ENCODE data around the gene GPR179. TPM values are rescaled to one million over a fixed set of nuclear protein-coding genes. Genes with fewer than 3 reads are reported as not detected.
A peak's percentile ranks its signal among the peaks of the same experiment; 100 is the strongest.
"Not testable (repeated sequence)": the region's sequence is repeated elsewhere in the genome, so short reads cannot be mapped to it uniquely, and the experiment has no call there.

Gene GPR179
- total RNA-seq, 1 donor from 2014 or later, result under 0.01 TPM

DNA sequence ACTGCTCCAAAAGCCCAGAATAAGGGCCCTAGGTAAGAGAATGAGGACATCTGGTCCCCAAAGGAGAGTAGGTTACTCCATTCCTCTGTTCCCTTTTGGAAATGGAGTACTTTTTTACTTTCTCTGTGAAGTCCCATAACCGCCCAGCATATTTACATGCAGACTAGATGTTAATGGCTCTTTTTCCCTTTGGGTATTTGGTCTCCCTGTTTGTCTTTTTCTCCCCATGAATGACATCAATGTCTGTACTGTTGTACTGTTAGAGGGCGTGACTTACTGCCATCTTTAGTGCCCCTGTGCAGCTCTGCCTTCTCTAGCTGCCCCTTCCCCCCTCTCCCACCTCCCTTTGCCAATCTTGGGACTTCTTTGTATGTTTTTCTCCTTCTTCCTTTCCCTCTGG, 19.0 kb downstream of the GPR179 start:
- DNase-seq (ENCODE audit: low read depth), result no peak

- DNase-seq (ENCODE audit: low read depth), result no peak
Observed at GRCh38 chr17:38324141-38324697, 19.5 kb downstream of the GPR179 start.

DNA sequence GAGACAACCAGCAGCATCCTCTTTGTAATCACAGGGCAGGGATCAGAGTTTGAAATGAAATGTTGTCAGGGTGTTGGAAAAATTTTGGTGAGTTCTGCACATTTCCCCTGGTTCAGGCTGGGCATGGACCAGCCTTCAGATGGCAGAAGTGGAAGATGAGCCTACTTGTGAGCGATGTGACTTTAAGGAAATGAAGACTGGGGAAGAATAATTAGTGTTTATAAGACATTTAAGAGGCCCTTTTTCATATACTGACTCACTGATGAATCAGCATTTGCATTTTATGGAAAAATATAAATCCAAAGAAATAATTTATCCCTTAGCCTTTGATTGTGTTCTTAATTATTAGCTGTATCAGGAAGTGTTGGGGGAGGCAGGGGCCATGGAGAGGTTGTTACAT, 20.9 kb downstream of the GPR179 start:
- no peak for DNase-seq (ENCODE audit: low read depth)

DNA sequence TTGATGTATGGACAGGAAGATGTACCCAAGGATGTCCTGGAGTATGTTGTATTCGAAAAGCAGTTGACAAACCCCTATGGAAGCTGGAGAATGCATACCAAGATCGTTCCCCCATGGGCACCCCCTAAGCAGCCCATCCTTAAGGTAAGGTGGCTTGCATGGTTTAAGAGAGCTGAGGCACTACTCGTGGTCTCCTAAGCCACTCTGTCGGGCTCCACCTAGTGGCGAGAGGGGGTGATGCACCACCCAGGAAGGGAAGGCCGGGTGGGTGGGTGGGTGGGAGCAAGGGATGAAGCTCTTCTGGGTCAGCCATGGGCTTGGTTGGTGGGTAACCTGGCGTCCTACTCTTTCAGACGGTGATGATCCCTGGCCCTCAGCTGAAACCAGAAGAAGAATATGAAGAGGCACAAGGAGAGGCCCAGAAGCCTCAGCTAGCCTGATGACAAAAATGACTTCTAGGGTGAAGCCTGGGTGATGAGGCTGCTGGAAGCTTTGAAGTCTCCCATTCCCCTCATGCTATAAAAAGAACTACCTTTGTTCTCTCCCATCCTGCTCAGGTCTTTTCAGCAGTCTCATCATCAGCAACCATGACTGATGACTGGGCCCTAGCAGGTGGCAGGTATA, 21.5 kb downstream of the GPR179 start:
- peak; percentile 23 for DNase-seq (ENCODE audit: low read depth)

DNA sequence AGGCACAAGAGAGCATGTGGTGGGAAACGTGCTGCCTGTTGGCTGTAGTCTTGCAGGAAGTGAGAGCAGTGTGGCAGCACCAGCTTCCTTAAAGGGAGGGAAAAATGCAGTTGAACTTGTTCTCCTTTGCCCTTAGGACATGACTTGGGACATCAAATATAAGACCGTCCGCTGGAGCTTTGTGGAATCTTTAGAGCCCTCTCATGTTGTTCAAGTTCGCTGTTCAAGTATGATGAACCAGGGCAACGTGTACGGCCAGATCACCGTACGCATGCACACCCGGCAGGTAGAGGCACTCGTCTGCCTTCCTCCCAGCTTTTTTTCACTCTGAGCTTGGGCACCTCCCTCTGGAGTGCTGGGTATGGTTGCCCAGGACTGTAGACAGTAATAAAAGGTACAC, 23.3 kb downstream of the GPR179 start:
- peak; percentile 35 for DNase-seq (ENCODE audit: low read depth)

GRCh38 chr17:38317081-38317480, 26.7 kb downstream of the GPR179 start:
- no peak for DNase-seq (ENCODE audit: low read depth)

DNA sequence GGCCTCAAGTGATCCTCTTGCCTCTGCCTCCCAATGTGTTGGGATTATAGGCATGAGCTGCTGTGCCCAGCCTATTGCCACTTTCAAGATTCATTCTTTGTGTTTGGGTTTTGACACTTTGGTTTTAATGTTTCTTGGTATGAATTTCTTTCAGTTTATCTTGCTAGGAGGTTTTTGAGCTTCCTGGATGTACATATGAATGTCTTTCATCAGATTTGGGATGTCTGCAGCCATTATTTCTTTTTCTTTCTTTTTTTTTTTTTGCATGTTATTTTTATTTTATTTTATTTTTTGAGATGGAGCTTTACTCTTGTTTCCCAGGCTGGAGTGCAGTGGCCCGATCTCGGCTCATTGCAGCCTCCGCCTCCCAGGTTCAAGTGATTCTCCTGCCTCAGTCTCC, 28.3 kb downstream of the GPR179 start:
- no peak for DNase-seq (ENCODE audit: low read depth)

GRCh38 chr17:38296834-38297517, 46.8 kb downstream of the GPR179 start, which contains the start of gene MRPL45:
TSS of gene MRPL45 (plus strand) at chr17:38297168. CDS start at chr17:38297184, 16 bp downstream.
- DNase-seq (ENCODE audit: low read depth), result peak; percentile 85

DNA sequence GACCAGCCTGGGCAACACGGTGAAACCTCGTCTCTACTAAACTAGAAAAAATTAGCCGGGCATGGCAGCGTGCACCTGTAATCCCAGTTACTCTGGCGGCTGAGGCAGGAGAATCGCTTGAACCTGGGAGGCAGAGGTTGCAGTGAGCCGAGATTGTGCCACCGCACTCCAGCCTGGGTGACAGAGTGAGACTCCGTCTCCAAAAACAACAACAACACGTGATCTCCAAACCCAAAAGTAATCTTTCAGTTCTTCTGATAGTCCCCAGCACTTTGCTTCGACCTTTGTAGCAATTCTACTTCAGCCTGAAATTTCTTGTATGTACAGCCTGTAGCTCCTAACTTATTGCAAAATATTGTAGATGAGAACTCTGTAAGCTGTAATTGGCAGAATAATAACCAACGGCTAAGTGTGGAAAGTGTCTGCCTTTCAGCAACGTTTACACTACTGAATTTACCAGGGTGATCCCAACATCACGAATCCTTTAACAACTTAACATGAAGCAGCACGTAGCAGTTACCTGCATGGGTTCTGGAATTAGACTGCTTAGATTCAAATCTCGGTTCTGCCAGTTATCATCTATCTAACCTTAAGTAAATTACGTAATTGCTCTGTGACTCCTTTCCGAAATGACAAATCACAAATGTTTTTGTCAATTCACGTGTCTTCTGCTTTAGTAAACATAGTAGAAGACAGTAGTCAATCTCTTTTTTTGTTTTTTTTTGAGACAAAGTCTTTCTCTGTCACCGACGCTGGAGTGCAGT, 48.0 kb downstream of the GPR179 start:
- not testable (repeated sequence) for DNase-seq (ENCODE audit: low read depth)

DNA sequence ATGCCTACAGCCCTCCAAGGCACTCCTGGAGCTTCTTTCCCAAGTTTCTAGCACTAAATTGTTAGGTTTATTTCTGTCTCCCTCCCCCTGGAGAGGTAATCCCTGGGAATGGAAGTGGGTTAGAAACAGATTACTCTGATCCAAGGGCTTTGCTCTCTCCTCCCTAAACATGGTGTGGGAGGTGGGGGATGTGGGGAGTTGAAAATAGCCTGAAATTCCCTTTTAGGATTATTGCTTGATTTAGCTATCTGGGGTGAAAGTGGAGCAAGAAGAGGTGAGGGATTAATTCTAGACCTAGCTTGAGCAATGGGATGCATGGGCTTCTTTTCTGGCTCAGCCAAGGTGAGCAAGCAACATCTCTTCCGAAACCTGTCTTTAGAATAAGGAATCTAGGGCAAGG, 54.0 kb downstream of the GPR179 start:
- DNase-seq (ENCODE audit: low read depth), result not testable (repeated sequence)

GRCh38 chr17:38288217-38288827, 55.4 kb downstream of the GPR179 start:
- DNase-seq (ENCODE audit: low read depth), result peak; percentile 21

DNA sequence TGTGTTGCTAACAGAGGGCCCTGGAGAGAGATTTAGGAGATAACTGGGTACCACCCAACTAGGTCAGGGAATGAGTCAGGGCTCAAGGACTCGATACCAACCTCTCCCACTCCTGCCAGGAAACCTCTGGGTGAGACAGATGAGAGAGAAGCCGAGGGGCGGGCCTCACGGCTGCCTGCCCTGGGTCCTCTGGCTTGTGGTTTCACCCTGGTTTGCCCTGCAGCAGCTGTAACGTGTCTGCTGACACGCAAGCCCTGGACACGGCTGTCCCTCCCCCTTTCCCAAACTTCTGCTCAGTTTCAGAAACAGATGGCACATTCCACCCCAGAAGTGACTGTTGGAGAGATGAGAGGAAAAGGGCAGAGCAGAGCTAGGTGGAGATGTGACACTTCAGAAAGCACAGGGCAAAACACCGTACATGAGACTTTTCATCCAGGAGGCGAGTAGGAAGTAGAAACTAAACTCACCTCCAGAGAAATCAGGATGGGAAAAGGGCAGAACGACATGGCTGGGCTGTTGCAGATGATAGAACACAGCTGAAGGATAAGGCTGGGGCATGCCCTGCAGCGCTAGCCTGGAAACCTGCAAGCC, 57.2 kb downstream of the GPR179 start:
- peak; percentile 59 for DNase-seq (ENCODE audit: low read depth)

- peak; percentile 55 for DNase-seq (ENCODE audit: low read depth)
Observed at GRCh38 chr17:38285994-38286393, 57.8 kb downstream of the GPR179 start.

Other genes starting within 250 kb of the GPR179 start
- not detected in 2 replicates for gene TBC1D3E, start 216.0 kb downstream of the GPR179 start, total RNA-seq
- gene TBC1D3, start 151.4 kb downstream of the GPR179 start, total RNA-seq, result not detected in 2 replicates
- gene MRPL45, start 46.8 kb downstream of the GPR179 start, total RNA-seq, result 34.0 and 39.4 TPM in 2 replicates
- gene SOCS7, start 7.9 kb upstream of the GPR179 start, total RNA-seq, result 9.2 and 16.2 TPM in 2 replicates
- 7.5 and 47.9 TPM in 2 replicates for gene ARHGAP23, start 84.5 kb upstream of the GPR179 start, total RNA-seq

Data from renal cortical epithelial cell (primary cell).